Prostate gland (tissue), 1 donor: ENCODE results near the gene UGDH.

Source experiments
- POLR2A ChIP-seq: fragments of 450-650 bp; IDR thresholded peaks from one replicate; pipeline ENCODE4 v1.6.1; 2016; ENCODE audit warnings: antibody characterized with exemption, mild to moderate bottlenecking
- POLR2AphosphoS5 ChIP-seq: sonication (generic); formaldehyde crosslinking; IDR thresholded peaks from one replicate; pipeline ENCODE4 v1.6.1; 2017; ENCODE audit warnings: antibody characterized with exemption

GRCh38 chr4:39571054-39571453 lies 43.8 kb upstream of the UGDH start:
- no peak for TF ChIP-seq POLR2A
- no peak for TF ChIP-seq POLR2AphosphoS5
